Measurements from ENCODE around the gene LIN7C.

DNA sequence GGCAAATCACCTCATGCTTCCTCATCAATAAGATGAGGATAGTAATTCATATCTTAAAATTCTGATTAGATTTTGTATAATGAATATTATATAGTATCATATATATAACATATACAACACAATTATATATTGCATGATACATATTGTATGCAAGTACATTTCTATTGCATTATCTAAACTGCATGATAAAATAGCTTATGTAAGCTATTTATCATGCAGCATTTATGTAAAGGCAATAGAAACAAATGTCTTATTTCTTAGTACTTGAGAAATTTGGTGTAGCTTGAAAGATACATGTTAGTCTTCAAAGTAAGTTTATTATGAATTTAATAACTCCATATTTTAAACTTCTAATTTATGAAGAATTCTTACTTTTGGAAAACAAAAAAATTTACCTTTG lies 5.5 kb downstream of the LIN7C start:
- TF ChIP-seq, protein P1, sequence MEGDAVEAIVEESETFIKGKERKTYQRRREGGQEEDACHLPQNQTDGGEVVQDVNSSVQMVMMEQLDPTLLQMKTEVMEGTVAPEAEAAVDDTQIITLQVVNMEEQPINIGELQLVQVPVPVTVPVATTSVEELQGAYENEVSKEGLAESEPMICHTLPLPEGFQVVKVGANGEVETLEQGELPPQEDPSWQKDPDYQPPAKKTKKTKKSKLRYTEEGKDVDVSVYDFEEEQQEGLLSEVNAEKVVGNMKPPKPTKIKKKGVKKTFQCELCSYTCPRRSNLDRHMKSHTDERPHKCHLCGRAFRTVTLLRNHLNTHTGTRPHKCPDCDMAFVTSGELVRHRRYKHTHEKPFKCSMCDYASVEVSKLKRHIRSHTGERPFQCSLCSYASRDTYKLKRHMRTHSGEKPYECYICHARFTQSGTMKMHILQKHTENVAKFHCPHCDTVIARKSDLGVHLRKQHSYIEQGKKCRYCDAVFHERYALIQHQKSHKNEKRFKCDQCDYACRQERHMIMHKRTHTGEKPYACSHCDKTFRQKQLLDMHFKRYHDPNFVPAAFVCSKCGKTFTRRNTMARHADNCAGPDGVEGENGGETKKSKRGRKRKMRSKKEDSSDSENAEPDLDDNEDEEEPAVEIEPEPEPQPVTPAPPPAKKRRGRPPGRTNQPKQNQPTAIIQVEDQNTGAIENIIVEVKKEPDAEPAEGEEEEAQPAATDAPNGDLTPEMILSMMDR (IDR thresholded peaks at IDR 0.05) = no peak
- TF ChIP-seq POLR2A (IDR thresholded peaks at IDR 0.05) = no peak
